HFF-Myc (cell line): ENCODE results near the gene ZNRD2.

ENCODE experiments used
- DNase-seq: peaks from one replicate; pipeline ENCODE4 v3.0.0-alpha.2; 2011; ENCODE audit warnings: low read depth; ENCODE audit errors: extremely low read depth
- H3K4me3 ChIP-seq: replicated peaks from 2 replicates; pipeline ENCODE4 v1.5.1; 2011; ENCODE audit warnings: low read depth, mild to moderate bottlenecking, control low read depth, low read length
- CTCF ChIP-seq: IDR thresholded peaks from 2 replicates; pipeline ENCODE4 v1.5.1; 2012; ENCODE audit warnings: mild to moderate bottlenecking, low read depth, low read length, control low read depth; ENCODE audit errors: missing control alignments

The ZNRD2 gene

GRCh38 chr11:65554057-65554818 lies 16.0 kb upstream of the ZNRD2 start:
- DNase-seq = no peak
- TF ChIP-seq CTCF = no peak
- no peak overlapping the region for H3K4me3 ChIP-seq

GRCh38 chr11:65554842-65555430 lies 15.3 kb upstream of the ZNRD2 start:
- DNase-seq = no peak
- no peak overlapping the region for H3K4me3 ChIP-seq
- no peak for TF ChIP-seq CTCF

- TF ChIP-seq CTCF = no peak
- no peak for DNase-seq
- H3K4me3 ChIP-seq = 0 out of 2 replicates have a peak overlapping the region, but pooled peaks have one; percentile 56
These were observed 14.5 kb upstream of the ZNRD2 start for GRCh38 chr11:65555693-65556231.

DNA sequence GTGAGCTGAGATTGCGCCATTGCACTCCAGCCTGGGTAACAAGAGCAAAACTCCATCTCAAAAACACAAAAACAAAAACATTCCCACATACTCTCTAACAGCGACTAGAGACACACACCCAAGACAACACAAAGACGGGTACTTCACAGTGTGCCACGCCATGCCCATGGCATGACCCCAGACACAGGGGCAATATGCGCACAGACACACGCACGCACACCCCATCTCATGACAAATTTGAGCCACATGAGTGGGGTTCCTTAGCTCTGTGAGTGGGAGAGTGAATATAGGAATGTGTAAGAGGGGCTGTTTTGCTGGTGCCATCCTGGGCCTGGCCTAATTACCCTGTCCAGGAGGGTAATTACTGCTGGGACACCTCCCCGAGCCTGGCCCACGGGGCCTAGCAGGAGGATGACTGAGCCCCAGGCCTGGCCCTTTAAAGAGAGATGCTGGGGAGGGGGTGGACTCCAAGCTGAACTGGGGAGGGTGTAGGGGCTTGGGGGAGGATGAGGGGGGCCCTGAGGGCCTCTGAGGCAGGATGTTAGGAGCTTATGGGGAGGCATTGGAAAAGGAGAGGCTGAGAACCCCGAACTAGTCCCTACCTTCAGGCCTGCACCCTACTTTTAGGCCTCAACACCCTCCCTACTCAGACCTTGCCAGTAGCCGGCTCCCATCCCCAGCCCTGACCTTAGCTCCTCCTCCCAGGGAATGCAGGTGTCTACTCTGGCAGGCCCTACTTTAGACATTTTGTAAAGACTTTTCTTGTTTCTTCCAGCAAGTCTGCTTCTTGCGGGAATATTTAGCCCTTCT lies 13.6 kb upstream of the ZNRD2 start:
- peak overlapping the region; percentile 56 for H3K4me3 ChIP-seq
- TF ChIP-seq CTCF = no peak
- DNase-seq = no peak

DNA sequence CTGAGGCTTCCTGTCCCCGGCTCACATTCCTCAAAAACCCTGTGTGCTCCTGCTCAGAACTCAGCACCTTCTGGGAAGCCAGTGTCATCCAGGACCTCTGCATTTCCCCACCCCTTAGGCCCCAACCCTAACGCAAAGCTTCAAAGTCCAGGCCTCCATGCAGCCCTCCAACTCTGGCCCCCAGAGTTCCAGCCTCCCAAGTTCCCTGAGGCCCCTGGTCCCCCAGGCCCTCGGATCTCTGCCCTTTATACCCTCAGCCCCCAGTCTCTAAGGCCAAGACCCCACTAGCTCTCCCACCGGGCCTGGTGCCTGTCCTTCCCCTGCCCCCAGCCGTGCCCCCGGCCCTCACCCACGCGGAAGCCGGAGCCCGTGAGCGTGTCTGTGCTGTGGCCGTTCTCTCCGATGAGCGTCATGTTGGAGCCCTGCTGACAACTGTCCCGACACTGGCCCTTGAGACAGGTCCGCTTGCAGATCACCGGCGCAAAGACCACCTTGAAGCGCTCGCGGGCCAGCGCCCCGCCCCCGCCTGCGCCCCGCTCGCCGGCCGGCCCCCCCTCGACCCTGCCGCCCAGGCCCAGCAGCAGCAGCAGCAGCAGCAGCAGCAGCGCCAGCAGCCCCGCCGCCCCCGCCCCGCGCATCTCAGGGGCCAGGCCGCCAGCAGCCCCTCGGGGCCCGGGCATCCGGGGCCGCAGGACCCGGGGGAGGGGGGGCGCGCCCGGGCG lies 12.8 kb upstream of the ZNRD2 start:
- TF ChIP-seq CTCF = no peak

More for the DNA sequence above, 12.8 kb upstream of the ZNRD2 start:
- DNase-seq = no peak
- peak overlapping the region; percentile 56 for H3K4me3 ChIP-seq
